ENCODE results near the gene CYP3A5.
"Not testable (repeated sequence)": the region's sequence is repeated elsewhere in the genome, so short reads cannot be mapped to it uniquely, and the experiment has no call there.

- not testable (repeated sequence) for TF ChIP-seq CTCF, POLR2AphosphoS5, POLR2A (IDR thresholded peaks at IDR 0.05)
Observed at GRCh38 chr7:99723201-99723600, 43.4 kb upstream of the CYP3A5 start.
